ENCODE results near the gene TARBP1. TPM values are rescaled to one million over a fixed set of nuclear protein-coding genes. Genes with fewer than 3 reads are reported as not detected.

Gene TARBP1
- total and polyA plus RNA-seq, 2 of the 8 experiments (the other 6 are each of a cell fraction or from before 2014, with no cell fraction given), result 21.9 to 32.3 TPM

DNA sequence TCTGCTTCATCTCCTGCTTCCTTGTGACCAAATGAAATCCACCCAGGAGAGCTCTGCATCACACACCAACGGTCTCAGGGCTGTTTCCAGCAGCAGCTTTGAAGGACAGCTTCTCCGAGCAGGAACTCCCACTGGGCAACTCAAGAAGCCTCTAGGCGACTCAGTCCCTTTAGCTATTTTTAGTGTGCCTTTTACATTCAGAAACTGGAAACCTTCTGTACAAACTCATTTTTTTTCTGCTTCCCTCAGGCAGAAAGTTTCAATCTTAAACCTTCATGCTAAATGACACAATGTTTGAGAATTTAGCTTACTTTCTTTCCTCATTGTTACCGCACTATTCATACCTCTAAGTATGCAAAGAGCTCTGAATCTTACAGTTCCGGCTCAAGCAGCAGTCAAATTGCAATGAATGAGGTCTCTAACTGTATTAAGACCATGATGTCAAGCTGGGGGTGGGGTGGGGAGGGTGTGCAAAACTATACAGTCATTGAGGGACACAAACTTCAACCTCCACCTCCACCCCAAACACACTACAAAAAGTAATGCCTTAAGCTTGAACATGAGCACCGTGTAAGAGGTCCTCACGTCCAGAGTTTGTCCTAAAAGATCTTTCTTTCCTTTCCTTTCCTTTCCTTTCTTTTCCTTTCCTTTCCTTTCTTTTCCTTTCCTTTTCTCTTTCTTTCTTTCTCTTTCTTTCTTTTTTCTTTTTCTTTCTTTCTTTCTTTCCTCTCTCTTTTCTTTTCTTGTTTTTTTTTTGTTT lies 16.4 kb upstream of the TARBP1 start (continued):
- TF ChIP-seq ATF2 (IDR thresholded peaks at IDR 0.05; ENCODE audit: low read length) (no peak), SP1 (IDR thresholded peaks at IDR 0.05; ENCODE audit: low read depth, low read length) (no peak)
